Islet of Langerhans (tissue), 1 donor: Measurements from ENCODE around the gene AKNA.

Experiments
- FAIRE-seq: peaks from one replicate; lab custom pipeline; 2011; peaks lifted over from hg19 to GRCh38; lab: Jason Lieb, UNC

The AKNA gene

GRCh38 chr9:114416906-114417305 is 29.1 kb upstream of the AKNA start:
- FAIRE-seq = no peak

- FAIRE-seq = no peak
Measured at GRCh38 chr9:114416290-114416689, 28.5 kb upstream of the AKNA start.

GRCh38 chr9:114414346-114414745 is 26.6 kb upstream of the AKNA start:
- no peak for FAIRE-seq

- FAIRE-seq = no peak
Measured at GRCh38 chr9:114413861-114414301, 26.1 kb upstream of the AKNA start.

GRCh38 chr9:114412048-114412683 is 24.4 kb upstream of the AKNA start:
- FAIRE-seq = no peak

GRCh38 chr9:114411452-114411851 is 23.7 kb upstream of the AKNA start:
- no peak for FAIRE-seq

GRCh38 chr9:114410910-114411309 is 23.1 kb upstream of the AKNA start:
- no peak for FAIRE-seq

- FAIRE-seq = no peak
Measured at GRCh38 chr9:114409842-114410241, 22.1 kb upstream of the AKNA start.

- no peak for FAIRE-seq
Measured at GRCh38 chr9:114409103-114409780, 21.5 kb upstream of the AKNA start.

GRCh38 chr9:114408645-114409044 is 20.9 kb upstream of the AKNA start:
- no peak for FAIRE-seq

GRCh38 chr9:114407889-114408288 is 20.1 kb upstream of the AKNA start:
- FAIRE-seq = no peak

GRCh38 chr9:114406441-114406840 is 18.7 kb upstream of the AKNA start:
- FAIRE-seq = no peak

GRCh38 chr9:114405294-114406034 is 17.7 kb upstream of the AKNA start:
- FAIRE-seq = no peak

- FAIRE-seq = no peak
Measured at GRCh38 chr9:114404531-114404930, 16.7 kb upstream of the AKNA start.

- no peak for FAIRE-seq
Measured at GRCh38 chr9:114403153-114403756, 15.5 kb upstream of the AKNA start.

- FAIRE-seq = no peak
Measured at GRCh38 chr9:114401344-114401743, 13.6 kb upstream of the AKNA start.

- no peak for FAIRE-seq
Measured at GRCh38 chr9:114400772-114401171, 13.0 kb upstream of the AKNA start.

GRCh38 chr9:114400219-114400618 is 12.4 kb upstream of the AKNA start:
- FAIRE-seq = no peak

GRCh38 chr9:114399381-114399780 is 11.6 kb upstream of the AKNA start:
- no peak for FAIRE-seq

GRCh38 chr9:114397848-114398605 is 10.2 kb upstream of the AKNA start:
- FAIRE-seq = no peak

GRCh38 chr9:114397219-114397847 is 9.6 kb upstream of the AKNA start:
- FAIRE-seq = no peak
